A549 (cell line): Measurements from ENCODE around the gene TMTC1. TPM values are rescaled to one million over a fixed set of nuclear protein-coding genes. Genes with fewer than 3 reads are reported as not detected.

Experiments
- ATAC-seq, 2 experiments: fragments of 200-7000 bp in 1 of 2; fragments of >200 bp in 1 of 2; cut with Nextera tagmentation in 1 of 2; cut with Tn5 transposase in 1 of 2; 3 replicates each; pipeline versions ENCODE4 v1.8.0 to v1.9.1; 2018 to 2020; ENCODE audit warnings: mild to moderate bottlenecking in 1 of 2, moderate library complexity in 1 of 2
- CTCF ChIA-PET: fragments of 300-600 bp; sonication (Branson Sonifier 250); formaldehyde crosslinking; extraction: SDS; loops from one replicate; lab custom pipeline; 2021; ENCODE audit warnings: antibody characterized with exemption, inconsistent platforms; lab: Yijun Ruan, JAX
- POLR2A ChIA-PET: fragments of 350-600 bp; formaldehyde crosslinking; extraction: SDS; loops from one replicate; lab custom pipeline; 2021; ENCODE audit warnings: antibody characterized with exemption, inconsistent platforms; lab: Yijun Ruan, JAX
- DNase-seq, 2 experiments: peaks; one replicate each; pipeline versions ENCODE4 v3.0.0 to v3.0.0-alpha.2; 2011 to 2016; ENCODE audit warnings: low read depth in 1 of 2, low spot score in 1 of 2
- FAIRE-seq: peaks from 2 replicates; lab custom pipeline; 2011; peaks lifted over from hg19 to GRCh38; lab: Jason Lieb, UNC
- H3K27ac ChIP-seq, 2 experiments: fragments of >200 bp; sonication (Bioruptor Twin); formaldehyde crosslinking; 3 replicates each; pipeline ENCODE4 v1.5.1; 2016 to 2017
- H3K4me1 ChIP-seq: fragments of >200 bp; sonication (Bioruptor Twin); formaldehyde crosslinking; 3 replicates; pipeline ENCODE4 v1.6.1; 2016
- H3K4me2 ChIP-seq: fragments of >200 bp; sonication (Bioruptor Twin); formaldehyde crosslinking; 3 replicates; pipeline ENCODE4 v1.6.1; 2016
- H3K4me3 ChIP-seq: fragments of >200 bp; sonication (Bioruptor Twin); formaldehyde crosslinking; 3 replicates; pipeline ENCODE4 v1.5.1; 2016
- H3K9me3 ChIP-seq: fragments of >200 bp; sonication (Bioruptor Twin); formaldehyde crosslinking; 3 replicates; pipeline ENCODE4 v1.6.1; 2016
- CBX8 ChIP-seq: fragments of 200-600 bp; sonication (generic); IDR thresholded peaks from 2 replicates; pipeline ENCODE4 v1.6.1; 2016
- CEBPB ChIP-seq, 2 experiments: fragments of >200 bp in 1 of 2; sonication (Bioruptor Twin) in 1 of 2; formaldehyde crosslinking in 1 of 2; IDR thresholded peaks; 2 replicates each; pipeline ENCODE4 v1.6.1; 2012 to 2016
- FOSL2 ChIP-seq, 2 experiments: fragments of 450-650 bp in 1 of 2; fragments of >200 bp in 1 of 2; sonication (Bioruptor Twin) in 1 of 2; formaldehyde crosslinking; IDR thresholded peaks; 2 replicates each; pipeline versions ENCODE4 v1.5.0 to v1.6.1; 2016 to 2020; ENCODE audit warnings: mild to moderate bottlenecking in 1 of 2, moderate library complexity in 1 of 2
- FOXS1 ChIP-seq: fragments of 250-450 bp; sonication (Bioruptor Pico); IDR thresholded peaks from 2 replicates; pipeline ENCODE4 v1.5.0; 2020; ENCODE audit warnings: mild to moderate bottlenecking, moderate library complexity
- GATA3 ChIP-seq: IDR thresholded peaks from 2 replicates; pipeline ENCODE4 v1.6.1; 2012; ENCODE audit warnings: borderline replicate concordance
- JUN ChIP-seq, 2 experiments: fragments of >200 bp; sonication (Bioruptor Twin); formaldehyde crosslinking; IDR thresholded peaks; 2 replicates in 1 of 2; 3 replicates in 1 of 2; pipeline ENCODE4 v1.6.1; 2016 to 2017
- KDM1A ChIP-seq: fragments of 200-600 bp; sonication (generic); IDR thresholded peaks from 2 replicates; pipeline ENCODE4 v1.6.1; 2016; ENCODE audit warnings: low read depth, mild to moderate bottlenecking
- KDM5A ChIP-seq: fragments of 200-600 bp; sonication (generic); IDR thresholded peaks from 2 replicates; pipeline ENCODE4 v1.6.1; 2016; ENCODE audit warnings: antibody characterized with exemption, mild to moderate bottlenecking
- MAZ ChIP-seq: fragments of 150-350 bp; IDR thresholded peaks from 2 replicates; pipeline ENCODE4 v1.6.1; 2014; ENCODE audit warnings: antibody characterized with exemption, low read depth, low read length, borderline replicate concordance
- MYC ChIP-seq: IDR thresholded peaks from 2 replicates; pipeline ENCODE4 v1.6.1; 2012; ENCODE audit warnings: mild to moderate bottlenecking, inconsistent platforms, low read length, improper control_type of control experiment, borderline replicate concordance
- NFE2L2 ChIP-seq: fragments of 150-350 bp; conservative IDR thresholded peaks from 2 replicates; pipeline ENCODE4 v1.6.1; 2014; ENCODE audit warnings: low read length
- POLR2A ChIP-seq: IDR thresholded peaks from 2 replicates; pipeline ENCODE4 v1.6.1; 2012; ENCODE audit warnings: mild to moderate bottlenecking, low read length
- POLR2AphosphoS2 ChIP-seq: conservative IDR thresholded peaks from 2 replicates; pipeline ENCODE4 v1.6.1; 2012; ENCODE audit warnings: low read length, improper control_type of control experiment, inconsistent platforms
- RARB ChIP-seq: fragments of 250-450 bp; sonication (Bioruptor Pico); IDR thresholded peaks from 2 replicates; pipeline ENCODE4 v1.8.0; 2021; ENCODE audit warnings: mild to moderate bottlenecking, moderate library complexity
- RCOR1 ChIP-seq: fragments of 150-350 bp; IDR thresholded peaks from 2 replicates; pipeline ENCODE4 v1.6.1; 2014; ENCODE audit warnings: antibody characterized with exemption, low read length, low read depth
- ZFP36 ChIP-seq: fragments of 450-650 bp; IDR thresholded peaks from 2 replicates; pipeline ENCODE4 v1.6.1; 2014; ENCODE audit warnings: borderline replicate concordance; ENCODE audit not compliant: partially characterized antibody
- WGBS: methylation state at CpG from one replicate; pipeline ENCODE4 v1.1.6; 2017; ENCODE audit errors: missing lambda C conversion rate; 5-methylcytosine and 5-hydroxymethylcytosine counted together
- polyA plus RNA-seq, 4 experiments: library from polyadenylated mRNA; depleted of rRNA in 3 of 4; stranded (reverse); fragments of >200 nt; fragmentation: RNase III in 1 of 4; extraction: RNeasy Plus Mini Kit Qiagen cat#74134 plus additional on column Dnase treatment in 1 of 4; gene quantifications; 2 replicates in 3 of 4; 3 replicates in 1 of 4; pipeline ENCODE4 v1.2.3, GENCODE V29; 2011 to 2017
- TF ChIP-seq, protein P1 (sequence below): fragments of 200-600 bp; sonication (generic); IDR thresholded peaks from 2 replicates; pipeline ENCODE4 v1.6.1; 2016; ENCODE audit warnings: antibody characterized with exemption, mild to moderate bottlenecking, moderate library complexity
- TF ChIP-seq, protein P2 (sequence below): fragments of >200 bp; sonication (Bioruptor Twin); formaldehyde crosslinking; IDR thresholded peaks from 3 replicates; pipeline ENCODE4 v1.5.1; 2016

TMTC1 gene
- polyA plus RNA-seq, 2 of the 4 experiments (the other 2 are of a cell fraction), result 0.28 TPM; not detected in 1

DNA sequence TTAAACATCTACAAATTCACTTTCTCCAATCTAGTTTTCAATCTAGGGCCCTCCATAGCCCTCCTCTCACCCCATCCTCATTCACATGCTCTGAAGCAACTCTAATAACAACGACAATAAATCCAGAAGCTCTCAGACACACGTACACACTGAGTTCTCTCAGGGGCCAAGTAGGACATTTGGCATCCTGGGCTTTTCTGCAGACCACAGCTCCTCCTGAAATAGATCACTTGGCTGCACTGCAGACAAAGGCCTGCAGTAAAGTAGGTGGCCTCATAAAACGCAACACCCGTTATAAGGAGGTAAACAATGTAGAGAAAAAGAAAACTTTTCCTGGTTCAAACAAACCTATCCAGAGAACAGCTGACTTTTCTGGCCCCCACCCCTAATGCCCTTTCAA is 111.2 kb downstream of the TMTC1 start:
- POLR2A ChIA-PET, result no interaction called here
- H3K27ac ChIP-seq, result no peak overlapping the region

DNA sequence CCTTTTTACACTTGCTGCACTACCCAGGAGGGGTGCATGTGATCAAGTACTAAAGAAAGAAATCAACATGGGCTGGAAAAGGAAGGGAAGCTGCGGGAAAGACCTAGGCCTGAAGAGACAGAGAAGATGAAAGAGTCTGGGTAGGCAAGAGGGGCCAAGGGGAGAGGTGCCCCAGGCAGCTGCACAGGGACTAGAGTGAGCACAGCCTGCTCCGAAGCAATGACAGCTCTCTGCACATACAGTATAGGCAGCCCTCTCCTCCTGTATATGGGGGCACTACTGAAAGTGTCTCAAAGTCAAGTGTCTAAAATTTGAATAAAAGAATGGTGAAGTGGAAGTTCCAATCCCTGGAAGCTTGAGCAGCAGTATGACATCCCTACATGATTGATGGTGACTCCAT is 112.0 kb downstream of the TMTC1 start:
- CTCF ChIA-PET, result no interaction called here
- WGBS, result 13% methylated on average over 2 of the region's 2 CpGs
- no peak overlapping the region for H3K4me2 ChIP-seq
- TF ChIP-seq FOSL2 (IDR thresholded peaks at IDR 0.05) (no peak), FOSL2 (CRISPR knock-in tag; IDR thresholded peaks at IDR 0.05) (no peak), POLR2AphosphoS2 (no peak), GATA3 (no peak), NFE2L2 (no peak), RCOR1 (no peak), MAZ (no peak), KDM5A (no peak), CEBPB (IDR thresholded peaks at IDR 0.05) (no peak), MYC (no peak)
- TF ChIP-seq, protein P1, sequence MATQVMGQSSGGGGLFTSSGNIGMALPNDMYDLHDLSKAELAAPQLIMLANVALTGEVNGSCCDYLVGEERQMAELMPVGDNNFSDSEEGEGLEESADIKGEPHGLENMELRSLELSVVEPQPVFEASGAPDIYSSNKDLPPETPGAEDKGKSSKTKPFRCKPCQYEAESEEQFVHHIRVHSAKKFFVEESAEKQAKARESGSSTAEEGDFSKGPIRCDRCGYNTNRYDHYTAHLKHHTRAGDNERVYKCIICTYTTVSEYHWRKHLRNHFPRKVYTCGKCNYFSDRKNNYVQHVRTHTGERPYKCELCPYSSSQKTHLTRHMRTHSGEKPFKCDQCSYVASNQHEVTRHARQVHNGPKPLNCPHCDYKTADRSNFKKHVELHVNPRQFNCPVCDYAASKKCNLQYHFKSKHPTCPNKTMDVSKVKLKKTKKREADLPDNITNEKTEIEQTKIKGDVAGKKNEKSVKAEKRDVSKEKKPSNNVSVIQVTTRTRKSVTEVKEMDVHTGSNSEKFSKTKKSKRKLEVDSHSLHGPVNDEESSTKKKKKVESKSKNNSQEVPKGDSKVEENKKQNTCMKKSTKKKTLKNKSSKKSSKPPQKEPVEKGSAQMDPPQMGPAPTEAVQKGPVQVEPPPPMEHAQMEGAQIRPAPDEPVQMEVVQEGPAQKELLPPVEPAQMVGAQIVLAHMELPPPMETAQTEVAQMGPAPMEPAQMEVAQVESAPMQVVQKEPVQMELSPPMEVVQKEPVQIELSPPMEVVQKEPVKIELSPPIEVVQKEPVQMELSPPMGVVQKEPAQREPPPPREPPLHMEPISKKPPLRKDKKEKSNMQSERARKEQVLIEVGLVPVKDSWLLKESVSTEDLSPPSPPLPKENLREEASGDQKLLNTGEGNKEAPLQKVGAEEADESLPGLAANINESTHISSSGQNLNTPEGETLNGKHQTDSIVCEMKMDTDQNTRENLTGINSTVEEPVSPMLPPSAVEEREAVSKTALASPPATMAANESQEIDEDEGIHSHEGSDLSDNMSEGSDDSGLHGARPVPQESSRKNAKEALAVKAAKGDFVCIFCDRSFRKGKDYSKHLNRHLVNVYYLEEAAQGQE, result no peak
- ATAC-seq, result no peak
- H3K4me1 ChIP-seq, result no peaks in the 10 kb centered on the region
- no peak overlapping the region for H3K4me3 ChIP-seq
- no peak for DNase-seq
- no peak for FAIRE-seq
- H3K27ac ChIP-seq, result no peak overlapping the region
- POLR2A ChIA-PET, result no interaction called here
- H3K9me3 ChIP-seq, result no peaks in the 10 kb centered on the region

More for the DNA sequence above, 111.2 kb downstream of the TMTC1 start:
- Histone ChIP-seq H3K4me3 (no peak overlapping the region), H3K9me3 (no peaks in the 10 kb centered on the region), H3K4me1 (no peaks in the 10 kb centered on the region), H3K4me2 (no peak overlapping the region)
- CTCF ChIA-PET, result interaction anchor here (0.5 kb wide), 1 partner anchor 37 kb away, joined by 3 read pairs; no protein-coding TSS in a partner anchor
- FAIRE-seq (no peak), DNase-seq (no peak), ATAC-seq (no peak)
- 13% methylated on average over 4 of the region's 4 CpGs for WGBS
- TF ChIP-seq CEBPB (IDR thresholded peaks at IDR 0.05), result no peak
- TF ChIP-seq NFE2L2, result no peak
- no peak for TF ChIP-seq ZFP36
- TF ChIP-seq RARB (CRISPR knock-in tag), result no peak
- TF ChIP-seq KDM1A, result no peak
- TF ChIP-seq CBX8, result no peak
- no peak for TF ChIP-seq FOXS1 (CRISPR knock-in tag)

DNA sequence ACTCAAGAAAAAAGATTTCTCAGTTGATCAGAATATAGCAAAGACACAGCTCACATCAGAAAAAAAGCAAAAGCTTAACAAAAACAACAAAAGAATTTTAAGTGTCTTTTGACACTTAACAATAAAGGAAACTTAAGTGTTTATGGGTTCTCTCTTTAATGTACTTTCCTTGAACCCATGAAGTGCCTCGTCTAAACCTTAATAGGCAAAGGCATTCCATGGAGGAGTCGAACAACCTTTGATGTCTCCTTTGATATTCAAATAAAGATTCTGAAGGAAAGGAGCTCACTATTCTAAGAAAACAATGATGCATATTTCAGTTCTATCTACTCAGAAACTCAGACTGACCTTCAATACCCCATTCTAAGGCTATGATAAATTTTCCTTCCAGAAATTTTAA is 116.7 kb downstream of the TMTC1 start:
- 6% methylated on average over 2 of the region's 2 CpGs for WGBS
- Histone ChIP-seq H3K27ac (no peak overlapping the region), H3K4me2 (no peak overlapping the region), H3K4me3 (no peak overlapping the region), H3K4me1 (no peaks in the 10 kb centered on the region), H3K9me3 (no peaks in the 10 kb centered on the region)
- FAIRE-seq (no peak), ATAC-seq (no peak), DNase-seq (no peak)
- TF ChIP-seq, protein P2, sequence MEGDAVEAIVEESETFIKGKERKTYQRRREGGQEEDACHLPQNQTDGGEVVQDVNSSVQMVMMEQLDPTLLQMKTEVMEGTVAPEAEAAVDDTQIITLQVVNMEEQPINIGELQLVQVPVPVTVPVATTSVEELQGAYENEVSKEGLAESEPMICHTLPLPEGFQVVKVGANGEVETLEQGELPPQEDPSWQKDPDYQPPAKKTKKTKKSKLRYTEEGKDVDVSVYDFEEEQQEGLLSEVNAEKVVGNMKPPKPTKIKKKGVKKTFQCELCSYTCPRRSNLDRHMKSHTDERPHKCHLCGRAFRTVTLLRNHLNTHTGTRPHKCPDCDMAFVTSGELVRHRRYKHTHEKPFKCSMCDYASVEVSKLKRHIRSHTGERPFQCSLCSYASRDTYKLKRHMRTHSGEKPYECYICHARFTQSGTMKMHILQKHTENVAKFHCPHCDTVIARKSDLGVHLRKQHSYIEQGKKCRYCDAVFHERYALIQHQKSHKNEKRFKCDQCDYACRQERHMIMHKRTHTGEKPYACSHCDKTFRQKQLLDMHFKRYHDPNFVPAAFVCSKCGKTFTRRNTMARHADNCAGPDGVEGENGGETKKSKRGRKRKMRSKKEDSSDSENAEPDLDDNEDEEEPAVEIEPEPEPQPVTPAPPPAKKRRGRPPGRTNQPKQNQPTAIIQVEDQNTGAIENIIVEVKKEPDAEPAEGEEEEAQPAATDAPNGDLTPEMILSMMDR, result no peak
- no peak for TF ChIP-seq POLR2A
- no peak for TF ChIP-seq RARB (CRISPR knock-in tag)
- TF ChIP-seq JUN (IDR thresholded peaks at IDR 0.05), result no peak
- POLR2A ChIA-PET, result no interaction called here
- CTCF ChIA-PET, result no interaction called here
